ENCODE results near the gene RNF4. TPM values are rescaled to one million over a fixed set of nuclear protein-coding genes. Genes with fewer than 3 reads are reported as not detected.

Gene RNF4
- total and polyA plus RNA-seq, 10 of the 15 experiments (the other 5 are each of a cell fraction or from before 2014, with no cell fraction given), result 34.9 to 145 (median 76.1) TPM

GRCh38 chr4:2472187-2472586 is 3.3 kb downstream of the RNF4 start:
- H3K9ac ChIP-seq (ENCODE audit: control insufficient read depth, insufficient read depth, low read length), result no peak overlapping the region
- peaks cover 91% of the 10 kb centered on the region for H3K79me2 ChIP-seq (ENCODE audit: control insufficient read depth, insufficient read depth, low read length)
- no TSS peak for BruUV-seq (replicated peaks)
- RAD21 ChIA-PET (ENCODE audit: unreplicated experiment), result interaction anchor here (1.1 to 4.9 kb wide), 3 partner anchors 9 to 65 kb away, joined by 3 to 47 read pairs (median 3); no protein-coding TSS in a partner anchor
- intact Hi-C loops (cut with micrococcal nuclease; ENCODE audit: unreplicated experiment), result no loop called here
- H3K9me3 ChIP-seq (replicated peaks; ENCODE audit: control insufficient read depth, insufficient read depth, low read length), result no peaks in the 10 kb centered on the region; the same call in 2 of the 3 replicates
- peaks cover 1 to 10% of the 10 kb centered on the region in 2 experiments; a peak in 3 of 4 replicates for H3K36me3 ChIP-seq (ENCODE audit: control insufficient read depth in 2 of 2, insufficient read depth in 2 of 2, low read length in 1 of 2)
- DNase-seq (ENCODE audit: low read depth, low spot score), result no peak
- ATAC-seq, result no peak
- H3K27ac ChIP-seq (ENCODE audit: control insufficient read depth, insufficient read depth), result no peak overlapping the region
- H3K4me2 ChIP-seq (ENCODE audit: control insufficient read depth, insufficient read depth), result 0 out of 2 replicates have a peak overlapping the region, but pooled peaks have one; percentile 2
- CTCF ChIA-PET, result interaction anchor here (1.0 to 2.3 kb wide), 3 partner anchors 9 to 13 kb away, joined by 3 to 11 read pairs (median 3); no protein-coding TSS in a partner anchor
- peaks cover 9% of the 10 kb centered on the region for H3K4me1 ChIP-seq (ENCODE audit: control insufficient read depth, insufficient read depth, low read length)
- POLR2A ChIA-PET, result interaction anchor here (0.6 to 6.7 kb wide), 6 partner anchors 12 to 256 kb away, joined by 3 to 80 read pairs (median 4); no protein-coding TSS in a partner anchor
- SMC1A ChIA-PET (ENCODE audit: uncharacterized antibody, unreplicated experiment), result interaction anchor here (0.8 to 10.3 kb wide), 4 partner anchors 10 to 71 kb away, joined by 3 to 113 read pairs (median 3); no protein-coding TSS in a partner anchor
- TF ChIP-seq IRF4 (IDR thresholded peaks at IDR 0.05; ENCODE audit: low read depth, low read length) (no peak), HSF1 (IDR thresholded peaks at IDR 0.05; ENCODE audit: low read depth, low read length) (no peak), ASH2L (IDR thresholded peaks at IDR 0.05; ENCODE audit: borderline replicate concordance, low read depth) (no peak), CBX5 (IDR thresholded peaks at IDR 0.05; ENCODE audit: low read depth) (no peak), FOS (IDR thresholded peaks at IDR 0.05; ENCODE audit: borderline replicate concordance, extremely low read depth, insufficient read length) (no peak), PML (IDR thresholded peaks at IDR 0.05; ENCODE audit: low read length) (no peak), GABPA (IDR thresholded peaks at IDR 0.05; ENCODE audit: low read depth) (no peak), POLR2A (IDR thresholded peaks at IDR 0.05; ENCODE audit: low read depth, low read length) (no peak), MYB (IDR thresholded peaks at IDR 0.05; ENCODE audit: borderline replicate concordance, low read depth, low read length) (no peak), RBBP5 (conservative IDR thresholded peaks at IDR 0.05) (no peak), IKZF1 (conservative IDR thresholded peaks at IDR 0.05) (no peak), TBL1XR1 (IDR thresholded peaks at IDR 0.05; ENCODE audit: low read depth, low read length) (no peak), SMARCA5 (IDR thresholded peaks at IDR 0.05) (no peak)
- H3K4me3 ChIP-seq, result peak overlapping the region; percentile 91; the same call in 1 of the 2 replicates
- no peak for FAIRE-seq
- H2AFZ ChIP-seq (ENCODE audit: control insufficient read depth, low read depth, low read length), result no peak overlapping the region
- H4K20me1 ChIP-seq (ENCODE audit: control insufficient read depth, insufficient read depth), result peaks cover 4% of the 10 kb centered on the region; the same call in 1 of the 2 replicates
- H3K27me3 ChIP-seq (replicated peaks in 1 of 2; ENCODE audit: control insufficient read depth in 2 of 2, insufficient read depth in 2 of 2, low read length in 1 of 2), result no peaks in the 10 kb centered on the region
- WGBS (ENCODE audit: insufficient coverage, insufficient replicate concordance, low lambda C conversion rate, missing lambda C conversion rate), result 100% methylated on average over 3 of the region's 4 CpGs
- in situ Hi-C loops (cut with MboI), result no loop called here

All from GM12878 (cell line).